Liver (tissue), 9 donors: ENCODE results near the gene RSBN1L. TPM values are rescaled to one million over a fixed set of nuclear protein-coding genes. Genes with fewer than 3 reads are reported as not detected.

ENCODE experiments used
- DNase-seq: peaks from one replicate; pipeline ENCODE4 v3.0.0-alpha.2; 2017; ENCODE audit warnings: low spot score
- H3K27ac ChIP-seq, 2 donors: one replicate each; pipeline ENCODE4 v1.7.0; 2013; ENCODE audit warnings: inconsistent platforms in 2 of 2, low read length in 2 of 2, control low read depth in 1 of 2, low read depth in 1 of 2, mild to moderate bottlenecking in 1 of 2
- H3K27me3 ChIP-seq, 4 donors: one replicate each; pipeline versions ENCODE4 v1.6.1 to v1.7.0; 2013; ENCODE audit warnings: low read length in 3 of 4, inconsistent platforms in 1 of 4, mild to moderate bottlenecking in 1 of 4, moderate library complexity in 1 of 4; ENCODE audit not compliant: control insufficient read depth in 4 of 4, insufficient read depth in 4 of 4
- H3K36me3 ChIP-seq, 4 donors: one replicate each; pipeline versions ENCODE4 v1.6.1 to v1.7.0; 2013; ENCODE audit warnings: low read length in 3 of 4, mild to moderate bottlenecking in 3 of 4, low read depth in 1 of 4, moderate library complexity in 1 of 4; ENCODE audit not compliant: control insufficient read depth in 4 of 4, insufficient read depth in 3 of 4
- H3K4me1 ChIP-seq, 4 donors: one replicate each; pipeline versions ENCODE4 v1.6.1 to v1.7.0; 2013; ENCODE audit warnings: low read length in 3 of 4, mild to moderate bottlenecking in 3 of 4, moderate library complexity in 1 of 4; ENCODE audit not compliant: control insufficient read depth in 4 of 4, insufficient read depth in 4 of 4
- H3K4me3 ChIP-seq, 3 donors: one replicate each; pipeline versions ENCODE4 v1.6.1 to v1.7.0; 2013; ENCODE audit warnings: low read length in 3 of 3, control low read depth in 1 of 3, low read depth in 1 of 3, mild to moderate bottlenecking in 1 of 3
- H3K9ac ChIP-seq, 2 donors: one replicate each; pipeline ENCODE4 v1.7.0; 2013; ENCODE audit warnings: low read length in 2 of 2, mild to moderate bottlenecking in 2 of 2, moderate library complexity in 2 of 2, control low read depth in 1 of 2, low read depth in 1 of 2
- H3K9me3 ChIP-seq, 4 donors: one replicate each; pipeline versions ENCODE4 v1.6.1 to v1.7.0; 2013; ENCODE audit warnings: low read length in 3 of 4; ENCODE audit not compliant: control insufficient read depth in 4 of 4
- EGR1 ChIP-seq, 2 donors: IDR thresholded peaks; 2 replicates each; pipeline ENCODE4 v1.6.1; 2016 to 2018; ENCODE audit warnings: antibody characterized with exemption in 2 of 2, low read depth in 2 of 2
- FOXA1 ChIP-seq: IDR thresholded peaks from 2 replicates; pipeline ENCODE4 v1.6.1; 2016; ENCODE audit warnings: antibody characterized with exemption
- FOXA2 ChIP-seq: IDR thresholded peaks from 2 replicates; pipeline ENCODE4 v1.6.1; 2016; ENCODE audit warnings: antibody characterized with exemption
- GABPA ChIP-seq, 2 donors: IDR thresholded peaks in 1 of 2; conservative IDR thresholded peaks in 1 of 2; 2 replicates each; pipeline ENCODE4 v1.6.1; 2016; ENCODE audit warnings: antibody characterized with exemption in 2 of 2, mild to moderate bottlenecking in 1 of 2, moderate library complexity in 1 of 2
- HNF4A ChIP-seq, 2 donors: conservative IDR thresholded peaks; 2 replicates each; pipeline ENCODE4 v1.6.1; 2016; ENCODE audit warnings: antibody characterized with exemption in 2 of 2, mild to moderate bottlenecking in 2 of 2
- JUND ChIP-seq, 2 donors: IDR thresholded peaks; 2 replicates each; pipeline ENCODE4 v1.6.1; 2016; ENCODE audit warnings: antibody characterized with exemption in 2 of 2
- MAX ChIP-seq: IDR thresholded peaks from 2 replicates; pipeline ENCODE4 v1.6.1; 2016; ENCODE audit warnings: antibody characterized with exemption
- RXRA ChIP-seq, 2 donors: IDR thresholded peaks; 2 replicates each; pipeline ENCODE4 v1.6.1; 2017 to 2018; ENCODE audit warnings: antibody characterized with exemption in 2 of 2, mild to moderate bottlenecking in 1 of 2
- TAF1 ChIP-seq: conservative IDR thresholded peaks from 2 replicates; pipeline ENCODE4 v1.6.1; 2016; ENCODE audit warnings: antibody characterized with exemption, mild to moderate bottlenecking
- ZBTB33 ChIP-seq: IDR thresholded peaks from 2 replicates; pipeline ENCODE4 v1.6.1; 2016; ENCODE audit warnings: antibody characterized with exemption
- WGBS: extraction: QIAGEN DNeasy Blood & Tissue Kit; methylation state at CpG from one replicate; pipeline ENCODE4 v1.1.7; 2013; 5-methylcytosine and 5-hydroxymethylcytosine counted together
- polyA plus RNA-seq, 2 donors: library from polyadenylated mRNA; stranded (reverse) in 1 of 2; unstranded in 1 of 2; fragments of 200-250 nt in 1 of 2; fragments of >200 nt in 1 of 2; fragmentation: Nextera tagmentation in 1 of 2; extraction: Ambion mirVana in 1 of 2; gene quantifications; one replicate each; pipeline versions ENCODE4 v1.2.1 to v1.2.3, GENCODE V29; 2013 to 2015
- total RNA-seq, 2 donors: library from RNA; depleted of rRNA; stranded (reverse); fragments of >200 nt; gene quantifications; one replicate each; pipeline ENCODE4 v1.2.3, GENCODE V29; 2014
- donor health status: healthy.
- donor health status: healthy.
- donor health status: healthy.
- donor health status: healthy.
- donor health status: healthy.

RSBN1L gene
- total and polyA plus RNA-seq, 4 donors = 3.3 to 23.4 (median 7.9) TPM

- Histone ChIP-seq H3K4me3 (no peak overlapping the region), H3K27ac (no peak overlapping the region)
- 80% methylated on average over 2 of the region's 2 CpGs for WGBS
These were observed 106.5 kb downstream of the RSBN1L start for GRCh38 chr7:77802557-77803405.

GRCh38 chr7:77806425-77806824 is 110.2 kb downstream of the RSBN1L start:
- WGBS = 98% methylated on average over 2 of the region's 2 CpGs
- Histone ChIP-seq H3K4me1 (peaks cover 0 to 4% (median 0%) of the 10 kb centered on the region in 4 donors), H3K9me3 (peaks cover 0 to 8% (median under 1%) of the 10 kb centered on the region in 4 donors), H3K9ac (no peak overlapping the region), H3K36me3 (no peaks in the 10 kb centered on the region), H3K4me3 (no peak overlapping the region), H3K27ac (no peak overlapping the region), H3K27me3 (no peaks in the 10 kb centered on the region)
- DNase-seq = no peak
- TF ChIP-seq JUND (IDR thresholded peaks at IDR 0.05) (no peak), ZBTB33 (no peak), FOXA2 (no peak)

More at GRCh38 chr7:77802557-77803405, 106.5 kb downstream of the RSBN1L start:
- Histone ChIP-seq H3K9me3 (peaks cover 0 to 8% (median under 1%) of the 10 kb centered on the region in 4 donors), H3K27me3 (no peaks in the 10 kb centered on the region), H3K9ac (no peak overlapping the region), H3K36me3 (no peaks in the 10 kb centered on the region), H3K4me1 (peaks cover 0 to 16% (median 9%) of the 10 kb centered on the region in 4 donors)
- TF ChIP-seq MAX = no peak
- no peak for DNase-seq

- H3K9me3 ChIP-seq = peaks cover 0 to 8% (median under 1%) of the 10 kb centered on the region in 4 donors
- no peak overlapping the region for H3K4me3 ChIP-seq
- H3K9ac ChIP-seq = no peak overlapping the region
- WGBS = 89% methylated on average over 1 of the region's 1 CpG
- H3K27me3 ChIP-seq = no peaks in the 10 kb centered on the region
- H3K27ac ChIP-seq = no peak overlapping the region
- no peaks in the 10 kb centered on the region for H3K36me3 ChIP-seq
- TF ChIP-seq HNF4A (conservative IDR thresholded peaks at IDR 0.05) (no peak), FOXA1 (no peak), RXRA (IDR thresholded peaks at IDR 0.05) (no peak)
- no peak for DNase-seq
- H3K4me1 ChIP-seq = no peaks in the 10 kb centered on the region
These were observed 112.3 kb downstream of the RSBN1L start for GRCh38 chr7:77808517-77808916.

- no peak for DNase-seq
- Histone ChIP-seq H3K9ac (no peak overlapping the region), H3K9me3 (peaks cover 0 to 5% (median under 1%) of the 10 kb centered on the region in 4 donors), H3K36me3 (no peaks in the 10 kb centered on the region), H3K4me3 (no peak overlapping the region), H3K4me1 (no peaks in the 10 kb centered on the region), H3K27ac (no peak overlapping the region), H3K27me3 (no peaks in the 10 kb centered on the region)
- WGBS = 95% methylated on average over 2 of the region's 2 CpGs
- TF ChIP-seq GABPA (IDR thresholded peaks at IDR 0.05 in 1 of 2, conservative IDR thresholded peaks at IDR 0.05 in 1 of 2) (no peak), EGR1 (IDR thresholded peaks at IDR 0.05; ENCODE audit: low read depth in 2 of 2) (no peak), TAF1 (no peak), ZBTB33 (no peak)
These were observed 115.4 kb downstream of the RSBN1L start for GRCh38 chr7:77811516-77812289.
